ENCODE results near the gene CDKN2AIP.
"Not testable (repeated sequence)": the region's sequence is repeated elsewhere in the genome, so short reads cannot be mapped to it uniquely, and the experiment has no call there.

The CDKN2AIP gene

GRCh38 chr4:183450108-183450507, 5.7 kb downstream of the CDKN2AIP start:
- DNase-seq: no peak

GRCh38 chr4:183455431-183456195, 11.2 kb downstream of the CDKN2AIP start:
- DNase-seq: peak; percentile 15 to 33

- DNase-seq: no peak
These were observed 13.6 kb downstream of the CDKN2AIP start for GRCh38 chr4:183458005-183458404.

GRCh38 chr4:183463903-183464619, 19.6 kb downstream of the CDKN2AIP start:
- not testable (repeated sequence) for DNase-seq

GRCh38 chr4:183465879-183466278, 21.4 kb downstream of the CDKN2AIP start:
- peak; percentile 75 to 84 for DNase-seq

GRCh38 chr4:183467246-183467645, 22.8 kb downstream of the CDKN2AIP start:
- no peak for DNase-seq

- DNase-seq: no peak
These were observed 24.0 kb downstream of the CDKN2AIP start for GRCh38 chr4:183468210-183469095.

- peak; percentile 71 to 74 for DNase-seq
These were observed 24.8 kb downstream of the CDKN2AIP start for GRCh38 chr4:183469285-183469684.

GRCh38 chr4:183469936-183470335, 25.5 kb downstream of the CDKN2AIP start:
- DNase-seq: peak in 1 of 2 donors; percentile 25

- DNase-seq: no peak
These were observed 26.4 kb downstream of the CDKN2AIP start for GRCh38 chr4:183470821-183471220.

- DNase-seq: peak; percentile 85 to 91
These were observed 27.7 kb downstream of the CDKN2AIP start for GRCh38 chr4:183471946-183472708.

GRCh38 chr4:183478123-183478522, 33.7 kb downstream of the CDKN2AIP start:
- DNase-seq: no peak

GRCh38 chr4:183478926-183479325, 34.5 kb downstream of the CDKN2AIP start:
- DNase-seq: no peak

- not testable (repeated sequence) for DNase-seq
These were observed 38.2 kb downstream of the CDKN2AIP start for GRCh38 chr4:183482515-183483095.

GRCh38 chr4:183483997-183484396, 39.6 kb downstream of the CDKN2AIP start:
- DNase-seq: no peak

- DNase-seq: no peak
These were observed 41.1 kb downstream of the CDKN2AIP start for GRCh38 chr4:183485411-183486160.

- DNase-seq: no peak
These were observed 48.4 kb downstream of the CDKN2AIP start for GRCh38 chr4:183492791-183493222.

- no peak for DNase-seq
These were observed 48.8 kb downstream of the CDKN2AIP start for GRCh38 chr4:183493246-183493645.

GRCh38 chr4:183495184-183495583, 50.7 kb downstream of the CDKN2AIP start:
- no peak for DNase-seq

Measured in inflammatory macrophage (primary cell).